Psoas muscle (tissue), 8 donors: ENCODE measurements around the gene APOL2. TPM values are rescaled to one million over a fixed set of nuclear protein-coding genes. Genes with fewer than 3 reads are reported as not detected.
"Not testable (repeated sequence)": the region's sequence is repeated elsewhere in the genome, so short reads cannot be mapped to it uniquely, and the experiment has no call there.

Experiments
- ATAC-seq, 4 donors: fragments of 200-7000 bp; cut with Tn5 transposase; one replicate each; pipeline ENCODE4 v1.9.1; 2020; ENCODE audit warnings: moderate library complexity in 3 of 4, mild to moderate bottlenecking in 2 of 4
- DNase-seq, 2 donors: peaks; one replicate each; pipeline ENCODE4 v3.0.0-alpha.2; 2020
- H3K27ac ChIP-seq: fragments of 200-600 bp; one replicate; pipeline ENCODE4 v1.8.0; 2022
- H3K27me3 ChIP-seq, 3 donors: fragments of 200-600 bp in 1 of 3; one replicate each; pipeline versions ENCODE4 v1.6.1 to v1.8.0; 2013 to 2022; ENCODE audit warnings: low read length in 2 of 3, mild to moderate bottlenecking in 2 of 3, moderate library complexity in 1 of 3; ENCODE audit not compliant: insufficient read depth in 3 of 3
- H3K36me3 ChIP-seq, 2 donors: fragments of 200-600 bp in 1 of 2; one replicate each; pipeline versions ENCODE4 v1.6.1 to v1.8.0; 2013 to 2022; ENCODE audit warnings: low read depth in 1 of 2, mild to moderate bottlenecking in 1 of 2, moderate library complexity in 1 of 2; ENCODE audit not compliant: insufficient read depth in 1 of 2
- H3K4me1 ChIP-seq: fragments of 200-600 bp; one replicate; pipeline ENCODE4 v1.8.0; 2022
- H3K4me3 ChIP-seq: fragments of 200-600 bp; one replicate; pipeline ENCODE4 v1.8.0; 2022; ENCODE audit warnings: mild to moderate bottlenecking
- H3K9me3 ChIP-seq: fragments of 200-600 bp; one replicate; pipeline ENCODE4 v1.8.0; 2022
- CTCF ChIP-seq: fragments of 200-600 bp; IDR thresholded peaks from one replicate; pipeline ENCODE4 v1.8.0; 2022; ENCODE audit warnings: antibody characterized with exemption
- WGBS, 3 donors: extraction: QIAGEN DNeasy Blood & Tissue Kit; methylation state at CpG; one replicate each; pipeline versions ENCODE4 v1.1.6 to v1.1.7; 2013; 5-methylcytosine and 5-hydroxymethylcytosine counted together
- intact Hi-C, 2 donors: fragments of 100-400 bp; cut with DNase I; formaldehyde crosslinking; loops; one replicate each; pipeline versions ENCODE4 v1.11.0 to v1.14.2; 2022
- polyA plus RNA-seq, 3 donors: library from polyadenylated mRNA; stranded (reverse); fragments of 200-250 nt; gene quantifications; one replicate each; pipeline ENCODE4 v1.2.3, GENCODE V29; 2013
- total RNA-seq, 4 donors: library from RNA; stranded (reverse); fragmentation: NEBNext Ultra II Directional in 2 of 4; extraction: Animal tissue kit (Norgen Biotek cat#: 25700) in 2 of 4; gene quantifications; one replicate each; pipeline versions ENCODE4 v1.2.1 to v1.2.4, GENCODE V29; 2021 to 2023
- donor health status: healthy with polysubstance abuse.
- donor health status: DM: no; HTN: no; CAD: no; lungs with moderate emphysema.
- donor health status: Bipolar disorder and iron deficiency.
- donor health status: healthy.
- donor health status: DM: yes; HTN: yes; CAD: no.
- donor health status: DM: no; HTN: no; CAD: no.
- donor health status: DM: no; HTN: no; CAD: no.
- donor health status: DM: yes; HTN: yes; CAD: no.

Gene APOL2
- total and polyA plus RNA-seq, 7 donors: 17.5 to 54.7 (median 43.2) TPM

- no peak for ATAC-seq
- TF ChIP-seq CTCF: no peak
- DNase-seq: no peak
- H3K36me3 ChIP-seq: no peaks in the 10 kb centered on the region
- H3K4me3 ChIP-seq: no peak overlapping the region
- H3K4me1 ChIP-seq: peaks cover 17% of the 10 kb centered on the region
- intact Hi-C loops: loop anchor here (5.0 to 10.0 kb wide), 2 partner anchors 84 to 291 kb away; partner anchors contain the start of gene TXN2 (in 1 of the 2)
- H3K27me3 ChIP-seq: no peaks in the 10 kb centered on the region
- 57 to 70% (median 69%) methylated on average over 3 of the region's 3 CpGs for WGBS, 3 donors
- H3K9me3 ChIP-seq: no peaks in the 10 kb centered on the region
- no peak overlapping the region for H3K27ac ChIP-seq
Observed at GRCh38 chr22:36193577-36193976, 45.8 kb downstream of the APOL2 start.

GRCh38 chr22:36193171-36193570 lies 46.2 kb downstream of the APOL2 start:
- WGBS, 3 donors: 82 to 84% (median 82%) methylated on average over 3 of the region's 3 CpGs
- no peak for ATAC-seq

GRCh38 chr22:36192542-36192941 lies 46.8 kb downstream of the APOL2 start:
- no peak for DNase-seq
- 44 to 60% (median 47%) methylated on average over 4 of the region's 4 CpGs for WGBS, 3 donors
- Histone ChIP-seq H3K4me1 (peaks cover 15% of the 10 kb centered on the region), H3K36me3 (no peaks in the 10 kb centered on the region), H3K4me3 (no peak overlapping the region), H3K27ac (peak overlapping the region; percentile 79), H3K9me3 (no peaks in the 10 kb centered on the region), H3K27me3 (no peaks in the 10 kb centered on the region)
- no peak for ATAC-seq
- TF ChIP-seq CTCF: no peak
- intact Hi-C loops: loop anchor here (5.0 to 10.0 kb wide), 2 partner anchors 85 to 292 kb away; partner anchors contain the start of gene TXN2 (in 1 of the 2)

More at GRCh38 chr22:36193171-36193570, 46.2 kb downstream of the APOL2 start:
- no peaks in the 10 kb centered on the region for H3K36me3 ChIP-seq
- no peak overlapping the region for H3K27ac ChIP-seq
- no peak for DNase-seq
- H3K9me3 ChIP-seq: no peaks in the 10 kb centered on the region
- no peaks in the 10 kb centered on the region for H3K27me3 ChIP-seq
- intact Hi-C loops: loop anchor here (5.0 to 10.0 kb wide), 2 partner anchors 84 to 292 kb away; partner anchors contain the start of gene TXN2 (in 1 of the 2)
- H3K4me3 ChIP-seq: no peak overlapping the region
- TF ChIP-seq CTCF: no peak
- H3K4me1 ChIP-seq: peaks cover 15% of the 10 kb centered on the region

- peak; percentile 94 to 98 (median 97) for ATAC-seq
Observed at GRCh38 chr22:36191106-36191836, 48.1 kb downstream of the APOL2 start.

GRCh38 chr22:36187862-36188261 lies 51.5 kb downstream of the APOL2 start:
- ATAC-seq, DNase-seq, H3K4me1 ChIP-seq, H3K4me3 ChIP-seq, H3K36me3 ChIP-seq, H3K27me3 ChIP-seq, intact Hi-C loops, H3K9me3 ChIP-seq, H3K27ac ChIP-seq: not testable (repeated sequence)
- WGBS, 3 donors: 95 to 97% (median 97%) methylated on average over 3 of the region's 6 CpGs

More at GRCh38 chr22:36191106-36191836, 48.1 kb downstream of the APOL2 start:
- intact Hi-C loops: loop anchor here (5.0 to 10.0 kb wide), 2 partner anchors 86 to 294 kb away; partner anchors contain the start of gene TXN2 (in 1 of the 2)
- peak; percentile 75 to 92 for DNase-seq
- Histone ChIP-seq H3K4me1 (peaks cover 12% of the 10 kb centered on the region), H3K27me3 (no peaks in the 10 kb centered on the region), H3K4me3 (no peak overlapping the region), H3K9me3 (no peaks in the 10 kb centered on the region), H3K27ac (peak overlapping the region; percentile 79), H3K36me3 (no peaks in the 10 kb centered on the region)
- TF ChIP-seq CTCF: no peak
- 46 to 57% (median 51%) methylated on average over 17 of the region's 17 CpGs for WGBS, 3 donors
